ENCODE data around the gene NUPR1.

Gene NUPR1

GRCh38 chr16:28504707-28505404 lies 33.9 kb downstream of the NUPR1 start:
- no peak overlapping the region for H3K23ac ChIP-seq (ENCODE audit: low read length)
- H3K4me2 ChIP-seq (ENCODE audit: low read length) = no peak overlapping the region
- H3K36me3 ChIP-seq (ENCODE audit: control insufficient read depth in 1 of 2, insufficient read depth in 2 of 2, low read length in 2 of 2) = no peaks in the 10 kb centered on the region
- H3K14ac ChIP-seq (ENCODE audit: low read length) = no peak overlapping the region
- H4K91ac ChIP-seq (ENCODE audit: low read depth, low read length) = peak overlapping the region; percentile 8
- no peak overlapping the region for H2BK5ac ChIP-seq (ENCODE audit: low read depth, low read length, poor library complexity)
- peaks cover 4 to 16% of the 10 kb centered on the region in 2 experiments for H3K4me1 ChIP-seq (ENCODE audit: control insufficient read depth in 1 of 2, insufficient read depth in 2 of 2, low read length in 2 of 2)
- peak overlapping the region; percentile 18 for H3K27ac ChIP-seq (ENCODE audit: low read depth, low read length)
- H3K18ac ChIP-seq (ENCODE audit: low read length) = no peak overlapping the region
- H2BK12ac ChIP-seq (ENCODE audit: low read length) = no peak overlapping the region
- peaks cover 4% of the 10 kb centered on the region for H3K79me1 ChIP-seq (ENCODE audit: low read length)
- H2AFZ ChIP-seq (ENCODE audit: insufficient read depth, low read length, poor library complexity) = no peak overlapping the region
- no peak overlapping the region for H3K9ac ChIP-seq (ENCODE audit: low read length)
- WGBS (ENCODE audit: extremely low coverage, insufficient coverage, insufficient read length) = no CpG with 5 or more reads among the region's 8 CpGs
- DNase-seq = peak; percentile 98 to 99
- H3K79me2 ChIP-seq (ENCODE audit: control insufficient read depth, insufficient read depth, low read length, poor library complexity) = no peaks in the 10 kb centered on the region
- H3K27me3 ChIP-seq (ENCODE audit: insufficient read depth, low read length) = no peaks in the 10 kb centered on the region
- peaks cover 3% of the 10 kb centered on the region for H3K9me3 ChIP-seq (ENCODE audit: insufficient read depth, low read depth, low read length)
- H3K4me3 ChIP-seq (ENCODE audit: low read depth, low read length) = no peak overlapping the region
- H3K4ac ChIP-seq (ENCODE audit: low read depth, low read length) = no peak overlapping the region
- no peak overlapping the region for H2AK5ac ChIP-seq (ENCODE audit: low read length)
- H2BK120ac ChIP-seq (ENCODE audit: insufficient read depth, low read length, poor library complexity) = no peak overlapping the region
- no peak overlapping the region for H4K12ac ChIP-seq (ENCODE audit: low read depth, low read length)
- no peak overlapping the region for H4K8ac ChIP-seq (ENCODE audit: low read depth, low read length)

GRCh38 chr16:28503470-28504259 lies 35.1 kb downstream of the NUPR1 start:
- Histone ChIP-seq H4K12ac (ENCODE audit: low read depth, low read length) (no peak overlapping the region), H3K23ac (ENCODE audit: low read length) (no peak overlapping the region), H3K14ac (ENCODE audit: low read length) (no peak overlapping the region), H2BK12ac (ENCODE audit: low read length) (peak overlapping the region; percentile 2), H3K9ac (ENCODE audit: low read length) (no peak overlapping the region), H2BK5ac (ENCODE audit: low read depth, low read length, poor library complexity) (peak overlapping the region; percentile 7), H3K18ac (ENCODE audit: low read length) (no peak overlapping the region), H2BK120ac (ENCODE audit: insufficient read depth, low read length, poor library complexity) (peak overlapping the region; percentile 34), H3K27ac (ENCODE audit: low read depth, low read length) (peak overlapping the region; percentile 70), H3K9me3 (ENCODE audit: insufficient read depth, low read depth, low read length) (peaks cover 3% of the 10 kb centered on the region), H3K36me3 (ENCODE audit: control insufficient read depth in 1 of 2, insufficient read depth in 2 of 2, low read length in 2 of 2) (no peaks in the 10 kb centered on the region), H3K4me3 (ENCODE audit: low read depth, low read length) (no peak overlapping the region), H3K4ac (ENCODE audit: low read depth, low read length) (no peak overlapping the region), H4K91ac (ENCODE audit: low read depth, low read length) (peak overlapping the region; percentile 12), H4K8ac (ENCODE audit: low read depth, low read length) (peak overlapping the region; percentile 54), H3K79me2 (ENCODE audit: control insufficient read depth, insufficient read depth, low read length, poor library complexity) (no peaks in the 10 kb centered on the region), H2AFZ (ENCODE audit: insufficient read depth, low read length, poor library complexity) (no peak overlapping the region), H2AK5ac (ENCODE audit: low read length) (no peak overlapping the region), H3K79me1 (ENCODE audit: low read length) (peaks cover 4% of the 10 kb centered on the region), H3K4me1 (ENCODE audit: control insufficient read depth in 1 of 2, insufficient read depth in 2 of 2, low read length in 2 of 2) (peaks cover 4 to 16% of the 10 kb centered on the region in 2 experiments), H3K4me2 (ENCODE audit: low read length) (no peak overlapping the region), H3K27me3 (ENCODE audit: insufficient read depth, low read length) (no peaks in the 10 kb centered on the region)
- peak; percentile 95 to 96 for DNase-seq
- no CpG with 5 or more reads among the region's 15 CpGs for WGBS (ENCODE audit: extremely low coverage, insufficient coverage, insufficient read length)

DNA sequence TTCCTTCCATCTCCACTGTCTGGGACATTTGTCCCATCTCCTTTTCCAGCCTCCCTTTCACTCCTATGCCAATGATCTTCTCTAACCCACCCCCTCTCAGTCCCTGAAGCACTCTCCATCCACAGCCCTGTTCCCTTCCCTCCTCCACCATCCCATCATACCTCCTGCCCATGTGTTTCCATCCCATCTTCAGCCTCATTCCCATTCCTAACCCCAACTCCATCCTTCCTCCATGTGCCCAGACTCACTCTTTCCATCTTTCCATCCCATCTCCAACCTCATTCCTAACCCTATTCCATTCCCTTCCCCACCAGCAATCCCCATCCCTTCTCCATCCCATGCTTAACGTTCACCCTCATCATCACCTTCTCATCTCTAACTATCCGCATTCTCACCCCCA lies 36.5 kb downstream of the NUPR1 start:
- H3K4me3 ChIP-seq (ENCODE audit: low read depth, low read length) = no peak overlapping the region
- no peak overlapping the region for H3K23ac ChIP-seq (ENCODE audit: low read length)
- no peak overlapping the region for H3K14ac ChIP-seq (ENCODE audit: low read length)
- 100% methylated on average over 2 of the region's 2 CpGs for WGBS (ENCODE audit: extremely low coverage, insufficient coverage, insufficient read length)
- no peak overlapping the region for H2AFZ ChIP-seq (ENCODE audit: insufficient read depth, low read length, poor library complexity)
- no peak for DNase-seq
- no peaks in the 10 kb centered on the region for H3K79me2 ChIP-seq (ENCODE audit: control insufficient read depth, insufficient read depth, low read length, poor library complexity)
- peak overlapping the region; percentile 3 for H4K91ac ChIP-seq (ENCODE audit: low read depth, low read length)
- no peaks in the 10 kb centered on the region for H3K36me3 ChIP-seq (ENCODE audit: control insufficient read depth in 1 of 2, insufficient read depth in 2 of 2, low read length in 2 of 2)
- no peak overlapping the region for H3K9ac ChIP-seq (ENCODE audit: low read length)
- H2BK12ac ChIP-seq (ENCODE audit: low read length) = no peak overlapping the region
- no peak overlapping the region for H3K18ac ChIP-seq (ENCODE audit: low read length)
- H3K4ac ChIP-seq (ENCODE audit: low read depth, low read length) = no peak overlapping the region
- H3K27ac ChIP-seq (ENCODE audit: low read depth, low read length) = no peak overlapping the region
- peaks cover 4 to 16% of the 10 kb centered on the region in 2 experiments for H3K4me1 ChIP-seq (ENCODE audit: control insufficient read depth in 1 of 2, insufficient read depth in 2 of 2, low read length in 2 of 2)
- no peak overlapping the region for H2BK120ac ChIP-seq (ENCODE audit: insufficient read depth, low read length, poor library complexity)
- no peak overlapping the region for H3K4me2 ChIP-seq (ENCODE audit: low read length)
- peaks cover 4% of the 10 kb centered on the region for H3K79me1 ChIP-seq (ENCODE audit: low read length)
- no peak overlapping the region for H4K12ac ChIP-seq (ENCODE audit: low read depth, low read length)
- H4K8ac ChIP-seq (ENCODE audit: low read depth, low read length) = no peak overlapping the region
- H3K27me3 ChIP-seq (ENCODE audit: insufficient read depth, low read length) = no peaks in the 10 kb centered on the region
- H2BK5ac ChIP-seq (ENCODE audit: low read depth, low read length, poor library complexity) = no peak overlapping the region
- peaks cover 3% of the 10 kb centered on the region for H3K9me3 ChIP-seq (ENCODE audit: insufficient read depth, low read depth, low read length)
- H2AK5ac ChIP-seq (ENCODE audit: low read length) = no peak overlapping the region

DNA sequence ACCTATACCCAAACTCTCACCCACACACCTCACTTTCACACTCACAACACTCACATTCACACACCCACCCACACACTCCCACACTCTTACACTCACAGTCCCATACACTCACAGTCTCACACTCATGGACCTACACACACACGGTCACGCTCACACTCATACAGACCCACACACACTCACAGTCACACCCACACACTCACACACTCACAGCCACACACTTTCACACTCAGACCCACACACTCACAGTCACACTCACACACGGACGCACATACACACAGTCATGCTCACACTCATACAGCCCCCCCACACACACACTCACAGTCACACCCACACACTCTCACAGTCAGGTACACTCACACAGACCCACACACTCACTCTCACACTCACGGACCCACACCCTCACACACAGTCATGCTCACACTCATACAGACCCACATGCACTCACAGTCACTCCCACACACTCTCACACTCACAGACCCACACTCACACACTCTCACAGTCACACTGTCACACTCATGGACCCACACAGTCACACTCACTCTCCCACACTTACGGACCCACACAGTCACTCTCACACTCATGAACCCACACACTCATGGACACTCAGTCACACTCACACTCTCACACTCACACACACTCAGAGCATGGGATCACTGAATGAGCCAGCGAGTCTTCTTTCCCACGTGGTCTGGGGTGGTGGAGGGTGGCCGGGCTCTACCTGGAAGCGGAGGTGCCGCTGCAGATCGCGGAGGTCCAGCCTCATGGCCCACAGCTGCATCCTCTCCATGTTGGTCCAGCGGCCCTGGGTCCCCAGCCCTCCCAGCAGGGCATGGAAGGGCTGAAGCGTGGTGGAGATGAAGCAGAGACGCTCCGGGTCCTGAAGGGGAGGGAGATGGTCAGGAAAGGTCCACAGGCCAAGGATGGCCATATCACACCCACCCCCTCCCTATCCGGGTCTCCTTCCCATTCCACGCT lies 37.2 kb downstream of the NUPR1 start:
- Histone ChIP-seq H3K23ac (ENCODE audit: low read length) (peak overlapping the region; percentile 27), H4K91ac (ENCODE audit: low read depth, low read length) (no peak overlapping the region), H3K79me2 (ENCODE audit: control insufficient read depth, insufficient read depth, low read length, poor library complexity) (no peaks in the 10 kb centered on the region), H3K4me1 (ENCODE audit: control insufficient read depth in 1 of 2, insufficient read depth in 2 of 2, low read length in 2 of 2) (peaks cover 4 to 16% of the 10 kb centered on the region in 2 experiments), H3K14ac (ENCODE audit: low read length) (no peak overlapping the region), H2AK5ac (ENCODE audit: low read length) (peak overlapping the region; percentile 1), H3K9ac (ENCODE audit: low read length) (no peak overlapping the region), H3K9me3 (ENCODE audit: insufficient read depth, low read depth, low read length) (peaks cover 3% of the 10 kb centered on the region), H3K4ac (ENCODE audit: low read depth, low read length) (no peak overlapping the region), H3K27me3 (ENCODE audit: insufficient read depth, low read length) (no peaks in the 10 kb centered on the region), H4K8ac (ENCODE audit: low read depth, low read length) (no peak overlapping the region), H3K36me3 (ENCODE audit: control insufficient read depth in 1 of 2, insufficient read depth in 2 of 2, low read length in 2 of 2) (no peaks in the 10 kb centered on the region), H3K27ac (ENCODE audit: low read depth, low read length) (no peak overlapping the region), H3K79me1 (ENCODE audit: low read length) (peaks cover 4% of the 10 kb centered on the region), H2AFZ (ENCODE audit: insufficient read depth, low read length, poor library complexity) (no peak overlapping the region), H2BK12ac (ENCODE audit: low read length) (no peak overlapping the region), H3K4me3 (ENCODE audit: low read depth, low read length) (peak overlapping the region; percentile 25), H2BK5ac (ENCODE audit: low read depth, low read length, poor library complexity) (no peak overlapping the region), H4K12ac (ENCODE audit: low read depth, low read length) (no peak overlapping the region), H3K4me2 (ENCODE audit: low read length) (no peak overlapping the region), H3K18ac (ENCODE audit: low read length) (no peak overlapping the region), H2BK120ac (ENCODE audit: insufficient read depth, low read length, poor library complexity) (no peak overlapping the region)
- no CpG with 5 or more reads among the region's 19 CpGs for WGBS (ENCODE audit: extremely low coverage, insufficient coverage, insufficient read length)
- DNase-seq = no peak

Data from trophoblast cell (in vitro differentiated cells and primary cell).